ENCODE measurements around the gene SREK1IP1.

The SREK1IP1 gene

GRCh38 chr5:64744914-64745313 lies 23.6 kb downstream of the SREK1IP1 start:
- TF ChIP-seq CTCF (IDR thresholded peaks at IDR 0.05; ENCODE audit: low read length): no peak
- no peak for TF ChIP-seq EZH2 (optimal IDR thresholded peaks at IDR 0.05; ENCODE audit: low read depth, low read length)
- no peak overlapping the region for H3K4me3 ChIP-seq (ENCODE audit: low read length)
- no peaks in the 10 kb centered on the region for H3K9me2 ChIP-seq (replicated peaks; ENCODE audit: insufficient read depth, low read length)
- H4K20me1 ChIP-seq (ENCODE audit: insufficient read depth, low read length): no peaks in the 10 kb centered on the region
- no peak for DNase-seq
- no peak overlapping the region for H3K4me2 ChIP-seq (ENCODE audit: low read depth, low read length)
- H3K9ac ChIP-seq (ENCODE audit: low read length): no peak overlapping the region
- H3K36me3 ChIP-seq (replicated peaks; ENCODE audit: insufficient read depth, low read length): no peaks in the 10 kb centered on the region
- no peaks in the 10 kb centered on the region for H3K79me2 ChIP-seq (ENCODE audit: low read length)
- H3K9me3 ChIP-seq (replicated peaks; ENCODE audit: insufficient read depth, low read length): no peaks in the 10 kb centered on the region
- no peaks in the 10 kb centered on the region for H3K27me3 ChIP-seq (replicated peaks; ENCODE audit: insufficient read depth, low read length)
- H3F3A ChIP-seq (ENCODE audit: insufficient read depth, low read length): no peaks in the 10 kb centered on the region
- H2AFZ ChIP-seq (ENCODE audit: low read length): no peak overlapping the region
- no peaks in the 10 kb centered on the region for H3K4me1 ChIP-seq (ENCODE audit: low read length)
- no peak overlapping the region for H3K27ac ChIP-seq (ENCODE audit: low read length)

GRCh38 chr5:64742821-64743220 lies 25.7 kb downstream of the SREK1IP1 start:
- H3K9ac ChIP-seq (ENCODE audit: low read length): no peak overlapping the region
- H3K27ac ChIP-seq (ENCODE audit: low read length): no peak overlapping the region
- H2AFZ ChIP-seq (ENCODE audit: low read length): no peak overlapping the region
- H4K20me1 ChIP-seq (ENCODE audit: insufficient read depth, low read length): no peaks in the 10 kb centered on the region
- H3K79me2 ChIP-seq (ENCODE audit: low read length): no peaks in the 10 kb centered on the region
- H3K9me3 ChIP-seq (replicated peaks; ENCODE audit: insufficient read depth, low read length): no peaks in the 10 kb centered on the region
- H3K4me1 ChIP-seq (ENCODE audit: low read length): no peaks in the 10 kb centered on the region
- 0 out of 2 replicates have a peak, but pooled peaks cover 3% of the 10 kb centered on the region for H3K36me3 ChIP-seq (replicated peaks; ENCODE audit: insufficient read depth, low read length)
- no peak overlapping the region for H3K4me3 ChIP-seq (ENCODE audit: low read length)
- no peaks in the 10 kb centered on the region for H3F3A ChIP-seq (ENCODE audit: insufficient read depth, low read length)
- TF ChIP-seq CTCF (IDR thresholded peaks at IDR 0.05; ENCODE audit: low read length) (no peak), EZH2phosphoT487 (IDR thresholded peaks at IDR 0.05; ENCODE audit: low read length) (no peak), EZH2 (optimal IDR thresholded peaks at IDR 0.05; ENCODE audit: low read depth, low read length) (no peak)
- no peak overlapping the region for H3K4me2 ChIP-seq (ENCODE audit: low read depth, low read length)
- no peaks in the 10 kb centered on the region for H3K9me2 ChIP-seq (replicated peaks; ENCODE audit: insufficient read depth, low read length)
- DNase-seq: no peak
- H3K27me3 ChIP-seq (replicated peaks; ENCODE audit: insufficient read depth, low read length): no peaks in the 10 kb centered on the region

- Histone ChIP-seq H3K9ac (ENCODE audit: low read length) (no peak overlapping the region), H3K4me2 (ENCODE audit: low read depth, low read length) (no peak overlapping the region), H3K27ac (ENCODE audit: low read length) (no peak overlapping the region), H3K4me1 (ENCODE audit: low read length) (no peaks in the 10 kb centered on the region), H3K79me2 (ENCODE audit: low read length) (no peaks in the 10 kb centered on the region), H2AFZ (ENCODE audit: low read length) (no peak overlapping the region), H3K27me3 (replicated peaks; ENCODE audit: insufficient read depth, low read length) (no peaks in the 10 kb centered on the region), H3K36me3 (replicated peaks; ENCODE audit: insufficient read depth, low read length) (0 out of 2 replicates have a peak, but pooled peaks cover 3% of the 10 kb centered on the region), H4K20me1 (ENCODE audit: insufficient read depth, low read length) (no peaks in the 10 kb centered on the region), H3K9me2 (replicated peaks; ENCODE audit: insufficient read depth, low read length) (no peaks in the 10 kb centered on the region), H3K4me3 (ENCODE audit: low read length) (no peak overlapping the region), H3F3A (ENCODE audit: insufficient read depth, low read length) (no peaks in the 10 kb centered on the region), H3K9me3 (replicated peaks; ENCODE audit: insufficient read depth, low read length) (no peaks in the 10 kb centered on the region)
- DNase-seq: no peak
- TF ChIP-seq EZH2 (optimal IDR thresholded peaks at IDR 0.05; ENCODE audit: low read depth, low read length) (no peak), EZH2phosphoT487 (IDR thresholded peaks at IDR 0.05; ENCODE audit: low read length) (no peak), CTCF (IDR thresholded peaks at IDR 0.05; ENCODE audit: low read length) (no peak)
Measured at GRCh38 chr5:64742411-64742810, 26.1 kb downstream of the SREK1IP1 start.

All from MM.1S (cell line).